WTC11 (cell line): ENCODE data around the gene FTCDNL1. TPM values are rescaled to one million over a fixed set of nuclear protein-coding genes. Genes with fewer than 3 reads are reported as not detected.

Experiments used
- ATAC-seq: fragments of 200-7000 bp; cut with Tn5 transposase; 2 replicates; pipeline ENCODE4 v1.10.0; 2021; ENCODE audit warnings: mild to moderate bottlenecking, moderate library complexity
- CTCF ChIA-PET: fragments of 300-600 bp; sonication (Branson Sonifier 250); formaldehyde crosslinking; loops from one replicate; lab custom pipeline; 2021; ENCODE audit warnings: antibody characterized with exemption; lab: Charles Lee
- POLR2A ChIA-PET: fragments of 350-600 bp; sonication (Branson Sonifier 250); formaldehyde crosslinking; loops from one replicate; lab custom pipeline; 2021; ENCODE audit warnings: antibody characterized with exemption; lab: Charles Lee
- DNase-seq: peaks from one replicate; pipeline ENCODE4 v3.0.0; 2021; ENCODE audit warnings: low spot score
- H3K27ac Mint-ChIP-seq: 2 replicates; pipeline ENCODE4 v1.8.0; 2021; ENCODE audit warnings: mixed read lengths
- H3K27me3 Mint-ChIP-seq: 2 replicates; pipeline ENCODE4 v1.8.0; 2021; ENCODE audit warnings: low read depth, mild to moderate bottlenecking, moderate library complexity, mixed read lengths
- H3K36me3 Mint-ChIP-seq: 2 replicates; pipeline ENCODE4 v1.8.0; 2021; ENCODE audit warnings: mixed read lengths
- H3K4me1 Mint-ChIP-seq: 2 replicates; pipeline ENCODE4 v1.8.0; 2022; ENCODE audit warnings: mixed read lengths
- H3K4me3 Mint-ChIP-seq: 2 replicates; pipeline ENCODE4 v1.8.0; 2021; ENCODE audit warnings: mild to moderate bottlenecking, moderate library complexity, mixed read lengths
- H3K9me3 Mint-ChIP-seq: 2 replicates; pipeline ENCODE4 v1.8.0; 2021; ENCODE audit warnings: mixed read lengths
- CREM ChIP-seq: sonication (generic); formaldehyde crosslinking; IDR thresholded peaks from 2 replicates; pipeline ENCODE4 v1.8.1; 2022; ENCODE audit warnings: mild to moderate bottlenecking, missing genetic modification reagents, moderate library complexity
- ELF4 ChIP-seq: sonication (generic); formaldehyde crosslinking; IDR thresholded peaks from 2 replicates; pipeline ENCODE4 v1.8.1; 2022; ENCODE audit warnings: low read depth, mild to moderate bottlenecking, moderate library complexity, missing genetic modification reagents
- ESRRA ChIP-seq: sonication (generic); formaldehyde crosslinking; IDR thresholded peaks from 2 replicates; pipeline ENCODE4 v1.8.1; 2022; ENCODE audit warnings: mild to moderate bottlenecking, missing genetic modification reagents, borderline replicate concordance
- GRHL2 ChIP-seq: fragments of 250-450 bp; sonication (Bioruptor Pico); IDR thresholded peaks from 2 replicates; pipeline ENCODE4 v1.8.0; 2022; ENCODE audit warnings: mild to moderate bottlenecking, moderate library complexity; ENCODE audit not compliant: insufficient replicate concordance, severe bottlenecking
- JUN ChIP-seq: sonication (generic); formaldehyde crosslinking; IDR thresholded peaks from 2 replicates; pipeline ENCODE4 v1.8.0; 2023; ENCODE audit warnings: mild to moderate bottlenecking, missing genetic modification reagents
- NFATC4 ChIP-seq: fragments of 250-450 bp; sonication (Bioruptor Pico); IDR thresholded peaks from 2 replicates; pipeline ENCODE4 v1.9.0; 2021; ENCODE audit warnings: mild to moderate bottlenecking
- NFE2L1 ChIP-seq: sonication (generic); formaldehyde crosslinking; IDR thresholded peaks from 2 replicates; pipeline ENCODE4 v1.8.1; 2023; ENCODE audit warnings: missing genetic modification reagents
- SOX15 ChIP-seq: fragments of 250-450 bp; sonication (Bioruptor Pico); IDR thresholded peaks from 2 replicates; pipeline ENCODE4 v1.9.0; 2021; ENCODE audit warnings: mild to moderate bottlenecking
- TEAD1 ChIP-seq: sonication (generic); formaldehyde crosslinking; IDR thresholded peaks from 2 replicates; pipeline ENCODE4 v1.8.0; 2022; ENCODE audit warnings: mild to moderate bottlenecking, missing genetic modification reagents
- TEAD4 ChIP-seq: sonication (generic); formaldehyde crosslinking; IDR thresholded peaks from 2 replicates; pipeline ENCODE4 v1.8.0; 2022; ENCODE audit warnings: mild to moderate bottlenecking, missing genetic modification reagents
- total RNA-seq: library from RNA; stranded (reverse); gene quantifications from 3 replicates; pipeline ENCODE4 v1.2.3, GENCODE V29; 2021
- TF ChIP-seq, protein P1 (sequence below): sonication (generic); formaldehyde crosslinking; conservative IDR thresholded peaks from 2 replicates; pipeline ENCODE4 v1.8.1; 2023; ENCODE audit warnings: mild to moderate bottlenecking, low read depth, missing genetic modification reagents, moderate library complexity
- TF ChIP-seq, protein P2 (sequence below): fragments of 250-450 bp; sonication (Bioruptor Pico); IDR thresholded peaks from 2 replicates; pipeline ENCODE4 v1.9.0; 2021; ENCODE audit warnings: mild to moderate bottlenecking
- TF ChIP-seq, protein P3 (sequence below): sonication (generic); formaldehyde crosslinking; conservative IDR thresholded peaks from 2 replicates; pipeline ENCODE4 v1.8.1; 2022; ENCODE audit warnings: mild to moderate bottlenecking, missing genetic modification reagents
- TF ChIP-seq, protein P4 (sequence below): fragments of 250-450 bp; sonication (Bioruptor Pico); IDR thresholded peaks from 2 replicates; pipeline ENCODE4 v1.8.0; 2021; ENCODE audit warnings: mild to moderate bottlenecking
- TF ChIP-seq, protein P5 (sequence below): fragments of 250-450 bp; sonication (Bioruptor Pico); IDR thresholded peaks from 2 replicates; pipeline ENCODE4 v1.9.0; 2021; ENCODE audit warnings: mild to moderate bottlenecking

Gene FTCDNL1
- total RNA-seq, 1 experiment from 2014 or later, result 0.85 TPM

DNA sequence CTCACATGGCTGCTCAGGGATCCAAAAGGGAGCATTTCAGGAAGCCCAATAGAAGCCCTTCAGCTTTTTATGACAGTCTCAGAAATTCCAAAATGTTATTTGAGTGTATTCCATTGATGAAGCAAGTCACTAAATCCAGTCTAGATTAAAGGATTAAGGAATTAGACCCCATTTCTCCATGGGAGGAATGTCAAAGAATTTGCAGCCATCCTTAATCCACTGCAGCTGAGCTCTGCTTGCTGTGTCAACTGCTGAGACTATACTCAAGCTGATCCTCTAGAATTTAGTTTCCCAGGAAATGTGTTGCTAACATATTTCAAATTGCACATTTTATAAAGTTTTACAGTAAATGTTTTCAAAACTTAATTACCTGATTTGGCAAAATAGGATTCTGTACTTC, 31.7 kb upstream of the FTCDNL1 start (continued):
- TF ChIP-seq, protein P1, sequence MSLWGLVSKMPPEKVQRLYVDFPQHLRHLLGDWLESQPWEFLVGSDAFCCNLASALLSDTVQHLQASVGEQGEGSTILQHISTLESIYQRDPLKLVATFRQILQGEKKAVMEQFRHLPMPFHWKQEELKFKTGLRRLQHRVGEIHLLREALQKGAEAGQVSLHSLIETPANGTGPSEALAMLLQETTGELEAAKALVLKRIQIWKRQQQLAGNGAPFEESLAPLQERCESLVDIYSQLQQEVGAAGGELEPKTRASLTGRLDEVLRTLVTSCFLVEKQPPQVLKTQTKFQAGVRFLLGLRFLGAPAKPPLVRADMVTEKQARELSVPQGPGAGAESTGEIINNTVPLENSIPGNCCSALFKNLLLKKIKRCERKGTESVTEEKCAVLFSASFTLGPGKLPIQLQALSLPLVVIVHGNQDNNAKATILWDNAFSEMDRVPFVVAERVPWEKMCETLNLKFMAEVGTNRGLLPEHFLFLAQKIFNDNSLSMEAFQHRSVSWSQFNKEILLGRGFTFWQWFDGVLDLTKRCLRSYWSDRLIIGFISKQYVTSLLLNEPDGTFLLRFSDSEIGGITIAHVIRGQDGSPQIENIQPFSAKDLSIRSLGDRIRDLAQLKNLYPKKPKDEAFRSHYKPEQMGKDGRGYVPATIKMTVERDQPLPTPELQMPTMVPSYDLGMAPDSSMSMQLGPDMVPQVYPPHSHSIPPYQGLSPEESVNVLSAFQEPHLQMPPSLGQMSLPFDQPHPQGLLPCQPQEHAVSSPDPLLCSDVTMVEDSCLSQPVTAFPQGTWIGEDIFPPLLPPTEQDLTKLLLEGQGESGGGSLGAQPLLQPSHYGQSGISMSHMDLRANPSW (CRISPR knock-in tag), result no peak
- TF ChIP-seq TEAD1, result no peak
- TF ChIP-seq SOX15, result no peak
- TF ChIP-seq, protein P2, sequence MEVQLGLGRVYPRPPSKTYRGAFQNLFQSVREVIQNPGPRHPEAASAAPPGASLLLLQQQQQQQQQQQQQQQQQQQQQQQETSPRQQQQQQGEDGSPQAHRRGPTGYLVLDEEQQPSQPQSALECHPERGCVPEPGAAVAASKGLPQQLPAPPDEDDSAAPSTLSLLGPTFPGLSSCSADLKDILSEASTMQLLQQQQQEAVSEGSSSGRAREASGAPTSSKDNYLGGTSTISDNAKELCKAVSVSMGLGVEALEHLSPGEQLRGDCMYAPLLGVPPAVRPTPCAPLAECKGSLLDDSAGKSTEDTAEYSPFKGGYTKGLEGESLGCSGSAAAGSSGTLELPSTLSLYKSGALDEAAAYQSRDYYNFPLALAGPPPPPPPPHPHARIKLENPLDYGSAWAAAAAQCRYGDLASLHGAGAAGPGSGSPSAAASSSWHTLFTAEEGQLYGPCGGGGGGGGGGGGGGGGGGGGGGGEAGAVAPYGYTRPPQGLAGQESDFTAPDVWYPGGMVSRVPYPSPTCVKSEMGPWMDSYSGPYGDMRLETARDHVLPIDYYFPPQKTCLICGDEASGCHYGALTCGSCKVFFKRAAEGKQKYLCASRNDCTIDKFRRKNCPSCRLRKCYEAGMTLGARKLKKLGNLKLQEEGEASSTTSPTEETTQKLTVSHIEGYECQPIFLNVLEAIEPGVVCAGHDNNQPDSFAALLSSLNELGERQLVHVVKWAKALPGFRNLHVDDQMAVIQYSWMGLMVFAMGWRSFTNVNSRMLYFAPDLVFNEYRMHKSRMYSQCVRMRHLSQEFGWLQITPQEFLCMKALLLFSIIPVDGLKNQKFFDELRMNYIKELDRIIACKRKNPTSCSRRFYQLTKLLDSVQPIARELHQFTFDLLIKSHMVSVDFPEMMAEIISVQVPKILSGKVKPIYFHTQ (CRISPR knock-in tag), result no peak
- TF ChIP-seq NFATC4 (CRISPR knock-in tag), result no peak
- TF ChIP-seq, protein P3, sequence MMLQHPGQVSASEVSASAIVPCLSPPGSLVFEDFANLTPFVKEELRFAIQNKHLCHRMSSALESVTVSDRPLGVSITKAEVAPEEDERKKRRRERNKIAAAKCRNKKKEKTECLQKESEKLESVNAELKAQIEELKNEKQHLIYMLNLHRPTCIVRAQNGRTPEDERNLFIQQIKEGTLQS (CRISPR knock-in tag), result no peak

DNA sequence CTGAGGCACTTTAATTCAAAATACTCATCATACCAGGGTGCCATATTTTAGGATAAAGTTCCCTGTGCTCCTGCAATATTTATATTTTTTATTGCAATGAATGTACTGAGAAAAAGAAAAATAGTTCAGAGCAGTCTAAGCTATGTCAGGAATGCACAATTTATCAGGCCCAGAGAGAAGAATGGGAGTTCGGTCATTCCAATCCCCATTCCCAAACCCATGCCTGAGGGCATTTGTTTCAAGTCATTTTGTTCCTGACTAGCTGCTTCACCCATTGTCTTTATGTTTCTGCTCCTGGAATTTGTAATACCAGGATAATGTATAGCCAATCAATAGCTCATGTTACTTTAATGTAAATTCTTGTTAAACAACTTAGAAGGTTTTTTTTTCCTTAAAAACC, 24.4 kb upstream of the FTCDNL1 start:
- POLR2A ChIA-PET, result no interaction called here
- no peak overlapping the region for H3K4me3 Mint-ChIP-seq
- ATAC-seq (no peak), DNase-seq (no peak)
- H3K36me3 Mint-ChIP-seq, result peaks cover 30% of the 10 kb centered on the region
- peaks cover 3% of the 10 kb centered on the region; the same call in 1 of the 2 replicates for H3K27me3 Mint-ChIP-seq
- CTCF ChIA-PET, result no interaction called here
- H3K4me1 Mint-ChIP-seq, result peaks cover 7% of the 10 kb centered on the region
- TF ChIP-seq CREM (no peak), ESRRA (CRISPR knock-in tag) (no peak), ELF4 (CRISPR knock-in tag) (no peak)
- TF ChIP-seq, protein P4, sequence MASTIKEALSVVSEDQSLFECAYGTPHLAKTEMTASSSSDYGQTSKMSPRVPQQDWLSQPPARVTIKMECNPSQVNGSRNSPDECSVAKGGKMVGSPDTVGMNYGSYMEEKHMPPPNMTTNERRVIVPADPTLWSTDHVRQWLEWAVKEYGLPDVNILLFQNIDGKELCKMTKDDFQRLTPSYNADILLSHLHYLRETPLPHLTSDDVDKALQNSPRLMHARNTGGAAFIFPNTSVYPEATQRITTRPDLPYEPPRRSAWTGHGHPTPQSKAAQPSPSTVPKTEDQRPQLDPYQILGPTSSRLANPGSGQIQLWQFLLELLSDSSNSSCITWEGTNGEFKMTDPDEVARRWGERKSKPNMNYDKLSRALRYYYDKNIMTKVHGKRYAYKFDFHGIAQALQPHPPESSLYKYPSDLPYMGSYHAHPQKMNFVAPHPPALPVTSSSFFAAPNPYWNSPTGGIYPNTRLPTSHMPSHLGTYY, result no peak
- H3K27ac Mint-ChIP-seq, result no peak overlapping the region
- H3K9me3 Mint-ChIP-seq, result peaks cover 41% of the 10 kb centered on the region

DNA sequence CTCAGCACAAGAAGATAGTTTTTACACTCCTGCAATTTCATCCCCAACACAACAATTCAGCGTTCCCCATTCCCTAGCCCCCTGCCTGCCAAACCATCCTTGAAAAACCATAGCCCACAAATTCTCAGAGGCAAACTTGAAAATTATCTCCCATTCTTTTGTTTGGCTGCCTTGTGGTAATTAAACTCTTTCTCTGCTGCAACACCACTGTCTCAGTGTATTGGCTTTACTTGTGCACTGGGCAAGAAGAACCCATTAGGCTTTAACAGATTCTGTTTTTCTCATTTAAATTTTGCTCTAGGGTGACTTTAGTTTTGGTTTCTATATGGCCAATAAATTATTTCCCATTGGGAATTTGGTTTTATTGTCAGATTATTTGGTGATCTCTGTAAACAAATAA, 23.2 kb upstream of the FTCDNL1 start:
- ChIA-PET POLR2A (no interaction called here), CTCF (no interaction called here)
- peaks cover 30% of the 10 kb centered on the region for H3K36me3 Mint-ChIP-seq
- no peak overlapping the region for H3K27ac Mint-ChIP-seq
- H3K27me3 Mint-ChIP-seq, result peaks cover 3% of the 10 kb centered on the region; the same call in 1 of the 2 replicates
- H3K4me3 Mint-ChIP-seq, result no peak overlapping the region
- H3K9me3 Mint-ChIP-seq, result peaks cover 37% of the 10 kb centered on the region
- peaks cover 18% of the 10 kb centered on the region for H3K4me1 Mint-ChIP-seq
- DNase-seq (no peak), ATAC-seq (no peak)
- TF ChIP-seq JUN (CRISPR knock-in tag), result no peak
- TF ChIP-seq NFE2L1 (CRISPR knock-in tag), result no peak
- TF ChIP-seq, protein P5, sequence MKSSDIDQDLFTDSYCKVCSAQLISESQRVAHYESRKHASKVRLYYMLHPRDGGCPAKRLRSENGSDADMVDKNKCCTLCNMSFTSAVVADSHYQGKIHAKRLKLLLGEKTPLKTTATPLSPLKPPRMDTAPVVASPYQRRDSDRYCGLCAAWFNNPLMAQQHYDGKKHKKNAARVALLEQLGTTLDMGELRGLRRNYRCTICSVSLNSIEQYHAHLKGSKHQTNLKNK (CRISPR knock-in tag), result no peak
- TF ChIP-seq, protein P4, result no peak
- TF ChIP-seq GRHL2 (CRISPR knock-in tag), result no peak
- no peak for TF ChIP-seq TEAD4 (CRISPR knock-in tag)
